ENCODE measurements around the gene SRGAP3. TPM values are rescaled to one million over a fixed set of nuclear protein-coding genes. Genes with fewer than 3 reads are reported as not detected.

The SRGAP3 gene
- total RNA-seq, 4 donors from 2014 or later: 7.5 to 33.8 (median 16.0) TPM

GRCh38 chr3:8994226-8994625 is 255.2 kb downstream of the SRGAP3 start:
- H3K4me1 ChIP-seq: no peaks in the 10 kb centered on the region
- no peaks in the 10 kb centered on the region for H3K27me3 ChIP-seq
- no peak for TF ChIP-seq POLR2AphosphoS5 (IDR thresholded peaks at IDR 0.05)
- no peak for TF ChIP-seq POLR2A (IDR thresholded peaks at IDR 0.05)
- TF ChIP-seq CTCF (IDR thresholded peaks at IDR 0.05): no peak
- no peak for TF ChIP-seq EP300 (IDR thresholded peaks at IDR 0.05; ENCODE audit: low read depth)
- H3K27ac ChIP-seq: no peak overlapping the region
- H3K4me3 ChIP-seq: no peak overlapping the region
- in situ Hi-C loops (cut with MboI; ENCODE audit: low pct_ligation_motif_present in 1 of 4, low pct_unique_long_range_greater_than_20kb in 1 of 4, low sequenced_read_pairs in 3 of 4): loop anchor here in 1 of 4 donors (10.0 kb wide), 1 partner anchor 71 kb away; no protein-coding TSS in a partner anchor
- intact Hi-C loops (cut with DNase I; ENCODE audit: low total_unique reads): no loop called here
- H3K9me3 ChIP-seq: no peaks in the 10 kb centered on the region
- 97% methylated on average over 14 of the region's 15 CpGs; no CpG with 5 or more reads in 1 of the 2 donors for WGBS, 2 donors (ENCODE audit: low coverage in 1 of 2)
- DNase-seq: no peak
- no peaks in the 10 kb centered on the region for H3K36me3 ChIP-seq

DNA sequence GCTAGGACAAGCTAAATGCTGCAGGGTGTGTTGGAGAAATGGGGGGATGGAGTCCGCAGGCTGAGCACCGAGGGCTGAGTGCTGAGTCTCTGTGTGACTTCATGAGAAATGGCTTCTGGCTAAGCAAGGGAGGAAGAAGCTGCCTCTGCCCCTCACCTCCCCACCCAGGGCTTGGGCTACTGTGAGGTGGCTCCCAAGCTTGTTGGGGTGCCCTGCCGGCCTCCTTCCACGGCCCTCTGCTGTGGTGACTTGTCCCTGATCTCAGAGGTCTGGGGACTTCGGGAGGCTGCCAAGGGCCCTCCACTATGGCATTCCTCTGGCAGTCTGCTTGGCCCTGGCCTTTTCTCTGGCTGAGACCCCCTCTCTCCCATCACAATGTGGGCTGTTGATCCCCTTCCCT is 256.1 kb downstream of the SRGAP3 start:
- no peak overlapping the region for H3K27ac ChIP-seq
- TF ChIP-seq POLR2A (IDR thresholded peaks at IDR 0.05): no peak
- TF ChIP-seq CTCF (IDR thresholded peaks at IDR 0.05): no peak
- TF ChIP-seq POLR2AphosphoS5 (IDR thresholded peaks at IDR 0.05): no peak
- TF ChIP-seq EP300 (IDR thresholded peaks at IDR 0.05; ENCODE audit: low read depth): no peak
- DNase-seq: no peak
- WGBS, 2 donors (ENCODE audit: low coverage in 1 of 2): 88% methylated on average over 5 of the region's 5 CpGs; no CpG with 5 or more reads in 1 of the 2 donors
- no peaks in the 10 kb centered on the region for H3K9me3 ChIP-seq
- in situ Hi-C loops (cut with MboI; ENCODE audit: low pct_ligation_motif_present in 1 of 4, low pct_unique_long_range_greater_than_20kb in 1 of 4, low sequenced_read_pairs in 3 of 4): loop anchor here in 1 of 4 donors (10.0 kb wide), 1 partner anchor 71 kb away; no protein-coding TSS in a partner anchor
- no peaks in the 10 kb centered on the region for H3K36me3 ChIP-seq
- H3K4me3 ChIP-seq: no peak overlapping the region
- H3K27me3 ChIP-seq: no peaks in the 10 kb centered on the region
- H3K4me1 ChIP-seq: no peaks in the 10 kb centered on the region
- intact Hi-C loops (cut with DNase I; ENCODE audit: low total_unique reads): no loop called here

- in situ Hi-C loops (cut with MboI; ENCODE audit: low pct_ligation_motif_present in 1 of 4, low pct_unique_long_range_greater_than_20kb in 1 of 4, low sequenced_read_pairs in 3 of 4): loop anchor here in 1 of 4 donors (10.0 kb wide), 1 partner anchor 72 kb away; no protein-coding TSS in a partner anchor
Measured at GRCh38 chr3:8992854-8993253, 256.6 kb downstream of the SRGAP3 start.

DNA sequence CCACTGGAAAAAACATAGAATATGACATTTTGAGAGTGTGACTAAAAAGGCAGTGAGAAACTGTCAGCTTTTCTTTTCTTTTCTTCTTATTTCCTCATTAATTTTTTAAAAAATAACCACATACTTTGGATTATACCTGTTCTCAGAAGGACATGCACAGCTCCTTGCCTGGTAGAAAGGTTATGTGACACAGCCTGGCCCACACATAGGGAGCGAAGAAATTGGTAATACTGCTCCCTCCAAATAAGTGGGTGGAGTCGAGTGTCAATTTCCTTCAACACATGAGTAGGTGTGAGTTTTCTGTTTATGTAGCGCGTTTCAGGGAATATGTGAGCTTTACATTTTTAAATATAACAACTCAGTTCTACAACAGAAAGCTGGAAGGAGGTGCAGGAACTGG is 257.2 kb downstream of the SRGAP3 start:
- Histone ChIP-seq H3K36me3 (no peaks in the 10 kb centered on the region), H3K9me3 (no peaks in the 10 kb centered on the region), H3K4me1 (peaks cover 0 to 3% (median 0%) of the 10 kb centered on the region in 4 donors), H3K27me3 (no peaks in the 10 kb centered on the region), H3K27ac (no peak overlapping the region), H3K4me3 (no peak overlapping the region)
- no peak for DNase-seq
- TF ChIP-seq CTCF (IDR thresholded peaks at IDR 0.05) (no peak), POLR2AphosphoS5 (IDR thresholded peaks at IDR 0.05) (no peak), EP300 (IDR thresholded peaks at IDR 0.05; ENCODE audit: low read depth) (no peak), POLR2A (IDR thresholded peaks at IDR 0.05) (no peak)
- in situ Hi-C loops (cut with MboI; ENCODE audit: low pct_ligation_motif_present in 1 of 4, low pct_unique_long_range_greater_than_20kb in 1 of 4, low sequenced_read_pairs in 3 of 4): loop anchor here in 1 of 4 donors (10.0 kb wide), 1 partner anchor 73 kb away; no protein-coding TSS in a partner anchor
- 84 to 89% methylated on average over 4 of the region's 4 CpGs for WGBS, 2 donors (ENCODE audit: low coverage in 1 of 2)
- intact Hi-C loops (cut with DNase I; ENCODE audit: low total_unique reads): no loop called here

More at GRCh38 chr3:8992854-8993253, 256.6 kb downstream of the SRGAP3 start:
- Histone ChIP-seq H3K27ac (no peak overlapping the region), H3K36me3 (no peaks in the 10 kb centered on the region), H3K4me3 (no peak overlapping the region), H3K27me3 (no peaks in the 10 kb centered on the region), H3K4me1 (peaks cover 0 to under 1% (median 0%) of the 10 kb centered on the region in 4 donors), H3K9me3 (no peaks in the 10 kb centered on the region)
- intact Hi-C loops (cut with DNase I; ENCODE audit: low total_unique reads): no loop called here
- no peak for DNase-seq
- WGBS, 2 donors (ENCODE audit: low coverage in 1 of 2): 88 to 100% methylated on average over 2 to 11 of the region's 11 CpGs
- TF ChIP-seq EP300 (IDR thresholded peaks at IDR 0.05; ENCODE audit: low read depth) (no peak), POLR2A (IDR thresholded peaks at IDR 0.05) (no peak), POLR2AphosphoS5 (IDR thresholded peaks at IDR 0.05) (no peak), CTCF (IDR thresholded peaks at IDR 0.05) (no peak)
